HG03575 (cell line): Measurements from ENCODE around the gene RARS2.
A peak's percentile ranks its signal among the peaks of the same experiment; 100 is the strongest.
"Not testable (repeated sequence)": the region's sequence is repeated elsewhere in the genome, so short reads cannot be mapped to it uniquely, and the experiment has no call there.

Source experiments
- ATAC-seq: cut with Tn5 transposase; IDR thresholded peaks from one replicate; pipeline ENCODE4 v1.9.1; 2021; ENCODE audit not compliant: unreplicated experiment, insufficient number of reproducible peaks, low FRiP score; ENCODE audit errors: extremely low read depth

RARS2 gene

GRCh38 chr6:87522686-87523085, 67.1 kb downstream of the RARS2 start:
- ATAC-seq = no peak

- ATAC-seq = no peak
Measured at GRCh38 chr6:87518453-87518852, 71.3 kb downstream of the RARS2 start.

GRCh38 chr6:87514831-87515230, 75.0 kb downstream of the RARS2 start:
- no peak for ATAC-seq

GRCh38 chr6:87504441-87504840, 85.3 kb downstream of the RARS2 start:
- ATAC-seq = no peak

GRCh38 chr6:87501809-87502572, 87.8 kb downstream of the RARS2 start:
- ATAC-seq = no peak

- ATAC-seq = no peak
Measured at GRCh38 chr6:87498048-87498447, 91.7 kb downstream of the RARS2 start.

GRCh38 chr6:87494761-87495422, 94.9 kb downstream of the RARS2 start:
- ATAC-seq = peak; percentile 64

- ATAC-seq = not testable (repeated sequence)
Measured at GRCh38 chr6:87489326-87489725, 100.5 kb downstream of the RARS2 start.

GRCh38 chr6:87487555-87487954, 102.2 kb downstream of the RARS2 start:
- no peak for ATAC-seq

- no peak for ATAC-seq
Measured at GRCh38 chr6:87484491-87484890, 105.3 kb downstream of the RARS2 start.

GRCh38 chr6:87483929-87484328, 105.9 kb downstream of the RARS2 start:
- no peak for ATAC-seq

GRCh38 chr6:87482366-87482765, 107.4 kb downstream of the RARS2 start:
- no peak for ATAC-seq

GRCh38 chr6:87481931-87482330, 107.9 kb downstream of the RARS2 start:
- ATAC-seq = no peak

GRCh38 chr6:87473419-87473903, 116.3 kb downstream of the RARS2 start:
- peak; percentile 40 for ATAC-seq

- ATAC-seq = peak; percentile 59
Measured at GRCh38 chr6:87472525-87473418, 117.0 kb downstream of the RARS2 start, which contains the start of gene SLC35A1. Gene SLC35A1 (plus strand): TSS chr6:87472974. CDS start chr6:87473004, 30 bp downstream.

- ATAC-seq = no peak
Measured at GRCh38 chr6:87465051-87465450, 124.7 kb downstream of the RARS2 start.
